ENCODE measurements around the gene NFASC.

The NFASC gene

GRCh38 chr1:204983136-204983535 lies 112.5 kb downstream of the NFASC start:
- no peak for DNase-seq (ENCODE audit: low read depth in 2 of 2)

- no peak for DNase-seq (ENCODE audit: low read depth in 2 of 2)
Observed at GRCh38 chr1:204983881-204984280, 113.2 kb downstream of the NFASC start.

- no peak for DNase-seq (ENCODE audit: low read depth in 2 of 2)
Observed at GRCh38 chr1:204984499-204984898, 113.8 kb downstream of the NFASC start.

- no peak for DNase-seq (ENCODE audit: low read depth in 2 of 2)
Observed at GRCh38 chr1:204986181-204986580, 115.5 kb downstream of the NFASC start.

GRCh38 chr1:204987689-204988088 lies 117.0 kb downstream of the NFASC start:
- no peak for DNase-seq (ENCODE audit: low read depth in 2 of 2)

- no peak for DNase-seq (ENCODE audit: low read depth in 2 of 2)
Observed at GRCh38 chr1:204988196-204988595, 117.5 kb downstream of the NFASC start.

- peak in 1 of 2 donors; percentile 9 for DNase-seq (ENCODE audit: low read depth in 2 of 2)
Observed at GRCh38 chr1:204989266-204990058, 118.8 kb downstream of the NFASC start.

- no peak for DNase-seq (ENCODE audit: low read depth in 2 of 2)
Observed at GRCh38 chr1:204990059-204990664, 119.5 kb downstream of the NFASC start.

GRCh38 chr1:204990721-204991341 lies 120.2 kb downstream of the NFASC start:
- DNase-seq (ENCODE audit: low read depth in 2 of 2): no peak

- no peak for DNase-seq (ENCODE audit: low read depth in 2 of 2)
Observed at GRCh38 chr1:204991342-204991844, 120.7 kb downstream of the NFASC start.

- DNase-seq (ENCODE audit: low read depth in 2 of 2): no peak
Observed at GRCh38 chr1:204992201-204992997, 121.7 kb downstream of the NFASC start.

GRCh38 chr1:204992998-204993314 lies 122.3 kb downstream of the NFASC start:
- DNase-seq (ENCODE audit: low read depth in 2 of 2): no peak

- no peak for DNase-seq (ENCODE audit: low read depth in 2 of 2)
Observed at GRCh38 chr1:204994086-204994862, 123.6 kb downstream of the NFASC start.

GRCh38 chr1:204996981-204997380 lies 126.3 kb downstream of the NFASC start:
- no peak for DNase-seq (ENCODE audit: low read depth in 2 of 2)

- DNase-seq (ENCODE audit: low read depth in 2 of 2): no peak
Observed at GRCh38 chr1:204997591-204998355, 127.1 kb downstream of the NFASC start.

GRCh38 chr1:205001162-205001561 lies 130.5 kb downstream of the NFASC start:
- no peak for DNase-seq (ENCODE audit: low read depth in 2 of 2)

GRCh38 chr1:205002705-205003104 lies 132.0 kb downstream of the NFASC start:
- no peak for DNase-seq (ENCODE audit: low read depth in 2 of 2)

GRCh38 chr1:205003358-205004131 lies 132.9 kb downstream of the NFASC start:
- no peak for DNase-seq (ENCODE audit: low read depth in 2 of 2)

GRCh38 chr1:205004351-205004750 lies 133.7 kb downstream of the NFASC start:
- DNase-seq (ENCODE audit: low read depth in 2 of 2): no peak

- DNase-seq (ENCODE audit: low read depth in 2 of 2): no peak
Observed at GRCh38 chr1:205008896-205009295, 138.2 kb downstream of the NFASC start.
